Limb (tissue), 2 donors: Measurements from ENCODE around the gene SLC6A12.

Source experiments
- DNase-seq, 2 donors: peaks; one replicate each; pipeline ENCODE4 v3.0.0-alpha.2; 2016; ENCODE audit errors: extremely low spot score in 2 of 2

Gene SLC6A12

GRCh38 chr12:164207-164606 is 49.8 kb downstream of the SLC6A12 start:
- no peak for DNase-seq

DNA sequence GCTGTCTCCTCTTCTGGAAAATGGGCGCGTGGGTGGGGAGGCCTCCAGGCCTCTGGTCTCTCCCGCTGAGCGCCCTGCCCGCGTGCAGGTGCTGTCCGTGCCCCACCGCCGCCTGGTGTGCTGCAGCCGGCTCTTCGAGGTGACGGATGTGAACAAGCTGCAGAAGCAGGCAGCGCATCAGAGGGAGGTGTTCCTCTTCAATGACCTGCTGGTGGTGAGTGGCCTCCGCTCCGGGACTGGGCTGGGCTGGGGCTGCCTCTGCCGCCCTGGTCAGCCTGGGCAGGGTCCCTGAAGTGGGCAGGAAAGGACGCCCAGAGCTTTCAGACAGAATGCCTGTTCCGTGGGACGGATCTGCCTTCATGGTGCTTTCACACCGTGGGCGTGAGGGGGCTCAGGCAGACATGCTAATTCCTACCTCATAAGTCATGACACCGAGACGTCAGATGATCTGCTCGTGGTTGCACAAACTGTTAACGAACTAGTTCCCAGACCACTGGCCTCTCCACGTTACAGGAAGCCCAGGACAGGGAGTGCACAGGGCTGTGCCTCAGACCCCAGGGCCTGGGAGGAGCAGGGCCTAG is 50.5 kb downstream of the SLC6A12 start:
- no peak for DNase-seq

DNA sequence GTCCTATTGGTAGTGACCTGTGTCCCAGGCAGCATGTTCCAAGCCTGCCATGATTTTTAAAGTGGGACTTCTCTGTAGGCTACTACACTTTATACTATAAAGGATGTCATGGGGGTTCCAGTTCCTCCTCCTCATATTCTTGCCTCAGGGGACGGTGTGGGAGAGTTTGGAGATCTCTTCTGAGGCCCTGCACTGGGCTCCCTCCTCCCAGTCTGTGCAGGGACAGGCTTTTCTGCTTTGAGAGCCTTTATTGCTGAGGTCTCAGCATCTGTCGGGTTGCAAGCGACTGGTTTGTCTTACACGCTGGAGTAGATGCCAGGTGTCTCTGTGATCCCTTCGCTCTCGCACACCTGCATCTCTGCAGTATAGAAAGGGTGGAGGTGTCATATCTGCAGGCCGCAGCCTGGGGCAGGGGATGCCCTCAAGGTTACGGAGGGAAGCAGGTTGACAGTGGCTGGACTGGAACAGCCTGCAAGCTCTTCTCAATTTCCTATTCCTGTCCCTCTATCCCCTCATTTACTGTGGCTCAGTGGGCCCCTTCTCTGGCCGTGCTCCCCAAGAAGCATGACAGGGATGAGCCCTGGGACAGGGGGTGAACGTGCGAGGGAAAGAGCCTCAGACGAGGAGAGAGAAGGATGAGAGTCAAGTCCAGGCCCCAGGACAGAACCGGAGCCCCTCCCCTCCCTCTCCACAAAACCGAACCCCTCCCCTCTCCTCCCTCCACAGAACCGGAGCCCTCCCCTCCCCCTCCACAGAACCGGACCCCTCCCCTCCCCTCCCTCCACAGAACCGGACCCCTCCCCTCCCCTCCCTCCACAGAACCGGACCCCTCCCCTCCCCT is 51.3 kb downstream of the SLC6A12 start:
- no peak for DNase-seq

- DNase-seq: no peak
These were observed 52.1 kb downstream of the SLC6A12 start for GRCh38 chr12:161823-162222.

DNA sequence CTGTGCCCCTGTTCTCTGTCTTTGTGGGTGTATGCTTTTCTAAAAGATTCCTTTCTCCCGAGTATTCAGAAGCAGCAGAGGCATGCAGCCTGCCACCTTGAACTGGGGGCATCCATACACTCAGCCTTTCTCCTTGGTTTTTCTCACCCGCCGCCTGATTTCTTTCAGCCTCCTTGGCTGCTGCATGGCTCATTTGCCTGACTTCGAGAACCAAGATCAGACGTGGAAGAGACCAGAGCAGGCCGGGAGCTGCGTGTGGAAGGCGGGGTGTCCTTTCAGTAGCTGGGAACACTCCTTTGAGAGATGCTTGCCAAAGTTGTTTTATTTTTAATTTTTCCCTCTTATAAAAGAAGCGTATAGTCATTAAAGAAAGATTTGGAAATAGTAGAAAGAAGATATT is 53.1 kb downstream of the SLC6A12 start:
- no peak for DNase-seq

DNA sequence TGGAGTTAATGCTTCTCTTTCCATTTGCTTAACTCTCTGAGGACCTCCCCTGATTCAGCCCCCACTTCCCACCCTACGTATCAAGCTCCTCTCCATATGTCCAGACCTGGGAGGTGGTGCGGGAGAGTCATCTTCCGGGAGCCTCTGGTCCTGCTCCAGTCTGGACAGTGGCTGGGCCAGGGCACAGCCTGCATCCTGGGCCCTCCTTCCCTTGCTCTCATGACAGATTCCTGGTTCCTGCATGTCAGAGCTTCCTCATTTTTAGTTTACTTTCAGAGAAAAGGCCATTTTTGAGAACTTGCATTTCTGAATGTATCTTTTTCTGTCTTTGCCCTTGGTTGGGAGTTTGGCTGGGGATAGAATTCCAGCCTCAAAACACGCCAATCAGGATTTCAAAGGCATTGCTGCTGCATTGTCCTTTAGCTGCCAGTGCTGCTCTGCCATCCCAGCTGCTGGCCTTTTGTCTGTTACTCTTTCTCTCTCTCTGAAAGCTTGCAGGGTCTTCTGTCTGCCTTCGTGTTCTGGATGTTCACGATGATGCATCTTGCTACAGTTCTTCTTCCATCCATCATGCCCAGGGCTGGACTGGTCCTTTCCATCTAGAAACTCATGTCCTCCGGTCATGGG is 54.7 kb downstream of the SLC6A12 start:
- no peak for DNase-seq

DNA sequence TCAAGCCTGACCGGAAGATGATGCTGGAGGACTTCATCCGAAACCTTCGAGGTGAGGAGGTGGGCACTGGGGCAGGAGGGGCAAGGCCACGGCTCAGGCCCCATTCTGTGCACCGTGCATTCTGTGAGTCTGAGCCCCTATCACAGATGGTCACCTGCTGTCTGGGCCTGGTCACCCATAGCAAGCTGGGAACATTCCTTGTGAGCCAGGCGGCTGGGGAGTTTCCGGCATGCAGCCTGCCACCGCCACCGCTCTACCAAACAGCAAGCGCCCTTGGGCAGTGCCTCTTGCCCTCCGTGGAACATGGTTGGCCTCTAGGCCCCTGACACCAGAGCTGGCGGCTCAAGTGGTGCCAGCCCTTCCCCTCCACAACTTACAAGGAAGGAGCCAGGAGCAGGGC is 56.3 kb downstream of the SLC6A12 start:
- DNase-seq: no peak

- no peak for DNase-seq
These were observed 57.0 kb downstream of the SLC6A12 start for GRCh38 chr12:156945-157344.

DNA sequence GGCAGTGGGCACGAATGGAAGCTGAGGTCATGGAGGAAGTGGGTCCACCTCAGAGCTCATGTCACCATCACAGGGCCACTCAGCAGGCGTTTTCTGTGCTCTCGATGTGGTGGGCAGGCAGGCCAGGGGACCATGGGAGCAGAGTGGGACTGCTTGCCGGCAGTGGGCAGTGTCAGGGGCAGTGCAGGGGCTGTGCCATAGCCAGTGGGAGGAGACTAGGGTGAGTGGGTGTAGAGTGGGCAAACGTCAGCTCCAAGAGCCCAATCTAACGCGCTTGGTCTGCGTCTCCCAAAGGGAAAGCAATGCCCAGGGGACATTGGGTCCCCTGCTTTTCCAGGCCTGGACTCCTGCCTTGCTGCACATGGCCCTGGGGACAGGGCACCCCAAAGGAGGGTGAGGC is 58.3 kb downstream of the SLC6A12 start:
- DNase-seq: no peak

DNA sequence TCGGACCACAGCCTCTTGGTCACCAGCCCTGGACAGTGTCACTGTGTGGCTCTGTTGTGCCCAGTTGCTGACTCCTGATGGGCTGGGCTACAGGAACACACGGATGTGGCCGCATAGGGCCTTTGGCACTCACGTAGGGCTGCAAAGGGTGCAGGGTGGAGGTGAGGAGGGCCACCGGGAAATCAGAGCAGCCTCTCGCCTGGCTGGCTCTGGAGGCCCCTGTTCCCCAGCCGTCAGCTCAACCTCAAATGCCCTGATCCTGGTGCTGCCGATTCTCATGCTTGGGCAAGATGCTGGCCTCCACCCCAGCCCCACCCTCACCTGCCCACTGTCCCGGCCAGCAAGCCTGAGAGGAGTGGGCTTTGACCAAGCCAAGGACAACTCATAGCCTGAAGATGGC is 59.0 kb downstream of the SLC6A12 start:
- DNase-seq: no peak

GRCh38 chr12:154058-154457 is 59.9 kb downstream of the SLC6A12 start:
- no peak for DNase-seq

GRCh38 chr12:153080-153746 is 60.7 kb downstream of the SLC6A12 start:
- peak in 1 of 2 donors; percentile 70 for DNase-seq

DNA sequence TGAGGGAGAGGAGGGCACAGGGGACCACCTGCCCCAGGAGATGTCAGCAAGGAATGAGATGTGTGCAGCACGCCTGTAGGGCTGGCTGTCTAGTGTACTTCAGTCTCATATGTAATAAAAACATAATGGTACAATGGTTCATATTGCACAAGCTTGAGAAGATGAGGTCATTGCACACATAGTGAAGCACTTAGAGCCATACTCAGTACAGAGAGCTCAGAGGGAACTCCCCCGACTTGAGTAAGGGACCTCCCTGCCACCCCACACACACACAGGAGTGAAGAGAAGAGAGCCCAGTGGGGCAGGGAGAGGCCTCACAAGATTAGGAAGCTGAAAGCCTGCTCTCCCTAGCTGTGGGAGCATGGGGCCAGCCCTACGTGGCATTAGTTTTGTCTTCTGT is 61.5 kb downstream of the SLC6A12 start:
- DNase-seq: no peak

GRCh38 chr12:151579-151978 is 62.4 kb downstream of the SLC6A12 start:
- DNase-seq: no peak

DNA sequence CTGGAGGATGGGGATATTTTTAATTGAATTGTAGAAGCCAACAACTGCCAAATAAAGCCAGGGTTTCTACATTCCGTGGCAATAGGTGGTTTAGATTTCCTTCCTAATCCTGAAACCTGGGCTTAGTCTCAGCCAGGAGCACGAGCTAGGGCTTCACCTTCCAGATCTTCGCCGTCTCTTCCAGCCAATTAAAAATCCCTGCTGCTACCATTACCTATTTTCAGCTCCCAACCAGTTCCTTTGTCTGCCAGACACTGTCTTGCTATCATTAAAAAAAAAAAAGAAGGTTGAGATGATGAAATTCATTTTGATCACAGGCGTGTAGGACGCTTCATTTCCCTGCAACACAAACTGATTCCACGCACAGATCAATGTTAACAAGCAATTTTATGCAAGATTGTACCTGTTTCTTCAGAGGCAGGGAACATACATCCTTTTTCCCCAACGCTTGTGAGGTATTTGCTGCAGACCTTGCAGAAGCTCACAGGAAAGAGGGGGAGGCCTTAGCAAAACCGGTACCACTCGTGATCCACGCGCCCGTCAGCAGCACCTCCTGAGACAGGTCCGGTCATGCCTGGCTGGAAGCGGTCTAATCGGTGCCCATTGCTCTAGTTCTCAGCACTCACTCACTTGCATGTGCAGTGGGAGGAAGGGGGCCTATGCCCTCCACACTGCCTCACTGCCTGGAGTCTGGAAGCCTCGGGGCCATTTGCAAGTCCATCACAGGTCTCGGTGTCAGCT is 65.1 kb downstream of the SLC6A12 start:
- no peak for DNase-seq

DNA sequence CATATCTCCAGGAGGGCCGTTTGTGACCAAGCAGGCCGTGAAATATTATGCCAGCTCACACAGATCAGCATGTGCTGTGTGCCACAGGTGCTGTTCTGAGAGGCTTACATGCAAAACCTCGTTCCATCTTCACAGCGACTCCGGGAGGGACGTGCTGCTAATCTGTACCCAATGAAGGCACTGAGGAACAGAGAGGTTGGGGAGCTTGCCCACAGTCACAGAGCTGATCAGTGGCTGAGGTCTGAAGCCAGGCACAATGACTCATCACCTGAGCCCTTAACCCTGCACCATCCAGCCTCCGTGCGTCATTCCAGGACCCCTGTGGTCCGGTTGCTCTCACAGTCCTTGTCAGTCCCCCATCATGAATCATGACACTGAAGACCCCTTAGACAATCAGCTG is 66.7 kb downstream of the SLC6A12 start:
- DNase-seq: no peak

- no peak for DNase-seq
These were observed 68.5 kb downstream of the SLC6A12 start for GRCh38 chr12:145369-145960.

- DNase-seq: no peak
These were observed 69.2 kb downstream of the SLC6A12 start for GRCh38 chr12:144650-145284.

GRCh38 chr12:143964-144649 is 69.8 kb downstream of the SLC6A12 start:
- DNase-seq: peak in 1 of 2 donors; percentile 57

DNA sequence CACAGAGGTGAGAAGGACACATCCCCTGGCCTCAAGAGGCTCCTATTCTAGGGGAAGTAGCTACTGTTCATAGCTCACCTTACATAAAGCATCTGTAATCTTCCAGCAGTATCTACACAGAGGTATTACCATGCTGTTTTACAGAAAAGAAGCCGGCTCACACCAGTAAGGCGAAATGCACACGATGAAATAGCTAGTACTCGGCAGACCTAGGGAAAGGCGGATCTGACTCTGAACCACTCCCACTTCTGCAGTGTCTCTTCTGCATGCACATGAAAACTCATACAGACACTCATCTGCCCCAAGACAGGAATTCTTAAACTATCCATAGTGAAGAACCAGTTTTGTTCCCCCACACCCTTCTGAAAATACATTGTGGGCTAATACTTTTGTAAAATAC is 73.8 kb downstream of the SLC6A12 start:
- no peak for DNase-seq
